K562 (cell line): Measurements from ENCODE around the gene FARSA. TPM values are rescaled to one million over a fixed set of nuclear protein-coding genes. Genes with fewer than 3 reads are reported as not detected.

Source experiments
- ARHGAP35 ChIP-seq: fragments of 450-650 bp; IDR thresholded peaks from 2 replicates; pipeline ENCODE4 v1.6.1; 2018; ENCODE audit not compliant: partially characterized antibody
- BDP1 ChIP-seq: IDR thresholded peaks from 3 replicates; pipeline ENCODE4 v1.6.1; 2011; ENCODE audit not compliant: insufficient read length, insufficient read depth
- BMI1 ChIP-seq: fragments of 150-350 bp; IDR thresholded peaks from 2 replicates; pipeline ENCODE4 v1.6.1; 2014; ENCODE audit warnings: low read length
- CGGBP1 ChIP-seq: fragments of 250-450 bp; sonication (Bioruptor Pico); IDR thresholded peaks from 2 replicates; pipeline ENCODE4 v1.9.0; 2021; ENCODE audit warnings: mild to moderate bottlenecking
- E2F6 ChIP-seq, 2 experiments: IDR thresholded peaks; 2 replicates each; pipeline ENCODE4 v1.6.1; 2011; ENCODE audit warnings: borderline replicate concordance in 1 of 2, control low read depth in 1 of 2, low read depth in 1 of 2, low read length in 1 of 2, mild to moderate bottlenecking in 1 of 2, mixed read lengths in 1 of 2, moderate library complexity in 1 of 2; ENCODE audit not compliant: insufficient read depth in 1 of 2, insufficient read length in 1 of 2, poor library complexity in 1 of 2, severe bottlenecking in 1 of 2; ENCODE audit errors: extremely low read depth in 1 of 2
- FOS ChIP-seq: IDR thresholded peaks from 3 replicates; pipeline ENCODE4 v1.6.1; 2011; ENCODE audit not compliant: insufficient read length; ENCODE audit errors: extremely low read depth
- FOXM1 ChIP-seq, 2 experiments: fragments of 450-650 bp in 1 of 2; sonication (generic) in 1 of 2; formaldehyde crosslinking in 1 of 2; IDR thresholded peaks; 2 replicates each; pipeline versions ENCODE4 v1.6.1 to v1.9.0; 2017 to 2022; ENCODE audit warnings: low read depth in 2 of 2, mild to moderate bottlenecking in 2 of 2, missing genetic modification reagents in 1 of 2, moderate library complexity in 1 of 2
- KLF10 ChIP-seq: fragments of 250-450 bp; sonication (Bioruptor Pico); IDR thresholded peaks from 2 replicates; pipeline ENCODE4 v1.6.1; 2021; ENCODE audit warnings: matching md5 sums
- KLF16 ChIP-seq: IDR thresholded peaks from 2 replicates; pipeline ENCODE4 v1.6.1; 2016; ENCODE audit warnings: antibody characterized with exemption
- MTA2 ChIP-seq: fragments of 450-650 bp; IDR thresholded peaks from 2 replicates; pipeline ENCODE4 v1.6.1; 2016; ENCODE audit warnings: low read depth
- MTA3 ChIP-seq: fragments of 450-650 bp; formaldehyde crosslinking; IDR thresholded peaks from 2 replicates; pipeline ENCODE4 v1.6.1; 2017; ENCODE audit warnings: mild to moderate bottlenecking, borderline replicate concordance
- NELFE ChIP-seq: IDR thresholded peaks from 2 replicates; pipeline ENCODE4 v1.6.1; 2011; ENCODE audit warnings: mild to moderate bottlenecking; ENCODE audit not compliant: insufficient read depth, insufficient read length
- PHB2 ChIP-seq: fragments of 450-650 bp; IDR thresholded peaks from 2 replicates; pipeline ENCODE4 v1.6.1; 2017; ENCODE audit warnings: low read depth
- TFE3 ChIP-seq: fragments of 450-650 bp; formaldehyde crosslinking; IDR thresholded peaks from 2 replicates; pipeline ENCODE4 v1.4.0; 2020; ENCODE audit warnings: mild to moderate bottlenecking, mixed read lengths
- ZBTB1 ChIP-seq: sonication (generic); formaldehyde crosslinking; IDR thresholded peaks from 2 replicates; pipeline ENCODE4 v1.8.1; 2023; ENCODE audit warnings: missing genetic modification reagents, low read depth, mild to moderate bottlenecking, borderline replicate concordance
- ZC3H8 ChIP-seq: fragments of 450-650 bp; IDR thresholded peaks from 2 replicates; pipeline ENCODE4 v1.6.1; 2017
- ZEB2 ChIP-seq: fragments of 450-650 bp; IDR thresholded peaks from 2 replicates; pipeline ENCODE4 v1.6.1; 2016
- ZNF165 ChIP-seq: fragments of 250-450 bp; sonication (Bioruptor Pico); IDR thresholded peaks from 2 replicates; pipeline ENCODE4 v1.4.0; 2020; ENCODE audit warnings: borderline replicate concordance
- ZNF280A ChIP-seq: fragments of 450-650 bp; IDR thresholded peaks from 2 replicates; pipeline ENCODE4 v1.6.1; 2018; ENCODE audit warnings: mild to moderate bottlenecking, low read depth; ENCODE audit not compliant: partially characterized antibody
- polyA plus RNA-seq, 8 experiments: library from polyadenylated mRNA; depleted of rRNA in 4 of 8; stranded (reverse) in 5 of 8; unstranded in 3 of 8; fragments of >200 nt; fragmentation: Nextera tagmentation in 2 of 8; fragmentation: Illumina TruSeq in 1 of 8; extraction: Ambion mirVana in 2 of 8; extraction: Trizol in 1 of 8; gene quantifications; 2 replicates each; pipeline versions ENCODE4 v1.2.1 to v1.2.3, GENCODE V29; 2011 to 2014; ENCODE audit warnings: inconsistent platforms in 1 of 8, missing spikeins in 1 of 8
- total RNA-seq, 7 experiments: library from RNA; depleted of rRNA in 6 of 7; stranded (reverse); fragments of >200 nt in 6 of 7; fragmentation: Illumina TruSeq in 2 of 7; extraction: Trizol in 2 of 7; gene quantifications; 2 replicates each; pipeline versions ENCODE4 v1.2.1 to v1.2.3, GENCODE V29; 2011 to 2021; ENCODE audit warnings: low replicate concordance in 1 of 7
- TF ChIP-seq, protein P1 (sequence below): fragments of 250-450 bp; sonication (Bioruptor Pico); IDR thresholded peaks from 2 replicates; pipeline ENCODE4 v1.5.0; 2020; ENCODE audit warnings: mild to moderate bottlenecking, borderline replicate concordance
- TF ChIP-seq, protein P2 (sequence below): sonication (generic); formaldehyde crosslinking; IDR thresholded peaks from 2 replicates; pipeline ENCODE4 v1.9.0; 2022; ENCODE audit warnings: mild to moderate bottlenecking, missing genetic modification reagents

The FARSA gene
- total and polyA plus RNA-seq, 9 of the 15 experiments (the other 6 are each of a cell fraction or from before 2014, with no cell fraction given), result 25.2 to 237 (median 89.6) TPM

DNA sequence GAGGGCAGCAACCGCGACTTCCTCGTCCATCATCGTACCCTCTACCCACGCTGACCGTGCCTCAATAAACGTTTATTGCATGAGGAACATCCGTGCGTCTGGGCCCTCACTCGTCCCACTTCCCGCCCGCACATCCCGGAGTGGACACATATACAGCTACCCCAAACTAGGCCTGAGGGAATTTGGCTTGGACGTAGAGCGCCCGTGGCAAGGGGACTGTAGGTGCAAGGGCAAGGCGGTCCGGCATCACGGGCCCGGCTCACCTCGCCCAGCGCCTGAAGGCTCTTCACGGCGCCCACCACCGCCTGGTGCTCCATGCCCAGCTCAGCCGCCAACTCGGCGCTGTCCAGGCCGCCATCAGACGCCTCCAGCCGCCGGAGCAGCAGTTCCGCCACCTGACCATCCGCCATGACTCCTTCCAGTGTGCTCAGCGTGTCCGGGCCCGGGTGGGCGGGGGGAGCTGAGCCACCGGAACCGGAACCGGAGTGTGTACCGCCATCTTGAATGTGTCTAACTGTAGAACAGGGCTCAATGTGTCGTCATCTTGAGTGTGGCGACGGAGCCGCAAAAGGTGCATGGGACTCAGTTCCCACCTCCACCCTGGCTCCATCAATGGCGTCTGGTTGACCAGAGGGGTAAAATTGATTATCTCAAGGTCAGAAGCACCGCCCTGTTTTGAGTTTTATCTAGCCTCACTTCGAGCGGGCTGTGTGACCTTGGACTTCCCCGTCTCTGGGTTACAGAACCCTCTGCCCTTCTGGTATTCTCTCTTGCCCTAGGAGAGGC is at the start of gene FARSA (continued):
- peak in 1 of 2 experiments; percentile 21 for TF ChIP-seq E2F6 (IDR thresholded peaks at IDR 0.05; ENCODE audit: borderline replicate concordance in 1 of 2, extremely low read depth in 1 of 2, insufficient read depth in 1 of 2, insufficient read length in 1 of 2, low read depth in 1 of 2, low read length in 1 of 2, poor library complexity in 1 of 2, severe bottlenecking in 1 of 2)
- no peak for TF ChIP-seq NELFE
- no peak for TF ChIP-seq FOS
- no peak for TF ChIP-seq ZC3H8
- TF ChIP-seq, protein P1, sequence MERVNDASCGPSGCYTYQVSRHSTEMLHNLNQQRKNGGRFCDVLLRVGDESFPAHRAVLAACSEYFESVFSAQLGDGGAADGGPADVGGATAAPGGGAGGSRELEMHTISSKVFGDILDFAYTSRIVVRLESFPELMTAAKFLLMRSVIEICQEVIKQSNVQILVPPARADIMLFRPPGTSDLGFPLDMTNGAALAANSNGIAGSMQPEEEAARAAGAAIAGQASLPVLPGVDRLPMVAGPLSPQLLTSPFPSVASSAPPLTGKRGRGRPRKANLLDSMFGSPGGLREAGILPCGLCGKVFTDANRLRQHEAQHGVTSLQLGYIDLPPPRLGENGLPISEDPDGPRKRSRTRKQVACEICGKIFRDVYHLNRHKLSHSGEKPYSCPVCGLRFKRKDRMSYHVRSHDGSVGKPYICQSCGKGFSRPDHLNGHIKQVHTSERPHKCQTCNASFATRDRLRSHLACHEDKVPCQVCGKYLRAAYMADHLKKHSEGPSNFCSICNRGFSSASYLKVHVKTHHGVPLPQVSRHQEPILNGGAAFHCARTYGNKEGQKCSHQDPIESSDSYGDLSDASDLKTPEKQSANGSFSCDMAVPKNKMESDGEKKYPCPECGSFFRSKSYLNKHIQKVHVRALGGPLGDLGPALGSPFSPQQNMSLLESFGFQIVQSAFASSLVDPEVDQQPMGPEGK (CRISPR knock-in tag), result no peak
- no peak for TF ChIP-seq KLF16
- no peak for TF ChIP-seq ZEB2
- TF ChIP-seq KLF10 (CRISPR knock-in tag), result no peak
- TF ChIP-seq ZNF165 (CRISPR knock-in tag), result no peak
- TF ChIP-seq PHB2, result no peak
- TF ChIP-seq ZNF280A, result no peak
- TF ChIP-seq MTA2, result no peak
- no peak for TF ChIP-seq FOXM1 (IDR thresholded peaks at IDR 0.05; ENCODE audit: low read depth)
- no peak; the same call in 1 of the 2 replicates for TF ChIP-seq FOXM1 (CRISPR knock-in tag; IDR thresholded peaks at IDR 0.05; ENCODE audit: low read depth)
- no peak for TF ChIP-seq ARHGAP35
- no peak for TF ChIP-seq TFE3 (CRISPR knock-in tag)
- peak; percentile 72; the same call in 1 of the 2 replicates for TF ChIP-seq ZBTB1
- TF ChIP-seq, protein P2, sequence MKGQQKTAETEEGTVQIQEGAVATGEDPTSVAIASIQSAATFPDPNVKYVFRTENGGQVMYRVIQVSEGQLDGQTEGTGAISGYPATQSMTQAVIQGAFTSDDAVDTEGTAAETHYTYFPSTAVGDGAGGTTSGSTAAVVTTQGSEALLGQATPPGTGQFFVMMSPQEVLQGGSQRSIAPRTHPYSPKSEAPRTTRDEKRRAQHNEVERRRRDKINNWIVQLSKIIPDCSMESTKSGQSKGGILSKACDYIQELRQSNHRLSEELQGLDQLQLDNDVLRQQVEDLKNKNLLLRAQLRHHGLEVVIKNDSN (CRISPR knock-in tag), result peak; percentile 71
- peak; percentile 10; the same call in 1 of the 2 replicates for TF ChIP-seq MTA3
- TF ChIP-seq CGGBP1 (CRISPR knock-in tag), result 0 out of 2 replicates have a peak, but pooled peaks have one; percentile 15
- TF ChIP-seq BMI1, result no peak
- no peak for TF ChIP-seq BDP1
